Neural cell (in vitro differentiated cells): ENCODE results near the gene RAB28. TPM values are rescaled to one million over a fixed set of nuclear protein-coding genes. Genes with fewer than 3 reads are reported as not detected.

Experiments used
- H2AFZ ChIP-seq: fragments of 200-600, 300-800 bp; sonication (generic), shearing (Covaris generic); 2 replicates; pipeline ENCODE4 v1.6.0; 2014; ENCODE audit warnings: low read depth, mild to moderate bottlenecking, antibody characterized with exemption, low read length, moderate library complexity
- H3F3A ChIP-seq: fragments of 200-600 bp; shearing (Covaris generic); 2 replicates; pipeline ENCODE4 v1.6.1; 2016; ENCODE audit warnings: mild to moderate bottlenecking, moderate library complexity, mixed read lengths, antibody characterized with exemption, low read length; ENCODE audit not compliant: insufficient read depth, poor library complexity, severe bottlenecking
- H3K27ac ChIP-seq: fragments of 200-600, 300-800 bp; sonication (generic), shearing (Covaris generic); 2 replicates; pipeline ENCODE4 v1.5.1; 2014; ENCODE audit warnings: mild to moderate bottlenecking, low read length, moderate library complexity
- H3K27me3 ChIP-seq: fragments of 300-800, 200-600 bp; sonication (generic), shearing (Covaris generic); 2 replicates; pipeline ENCODE4 v1.6.0; 2014; ENCODE audit warnings: mild to moderate bottlenecking, low read depth, low read length, moderate library complexity; ENCODE audit not compliant: insufficient read depth
- H3K36me3 ChIP-seq: fragments of 300-800, 200-600 bp; sonication (generic), shearing (Covaris generic); 2 replicates; pipeline ENCODE4 v1.5.1; 2014; ENCODE audit warnings: mild to moderate bottlenecking, antibody characterized with exemption, low read length, moderate library complexity; ENCODE audit not compliant: insufficient read depth
- H3K4me2 ChIP-seq: fragments of 300-800, 200-600 bp; sonication (generic), shearing (Covaris generic); 2 replicates; pipeline ENCODE4 v1.6.0; 2014; ENCODE audit warnings: mild to moderate bottlenecking, low read length
- H3K4me3 ChIP-seq: fragments of 300-800, 200-600 bp; sonication (generic), shearing (Covaris generic); 2 replicates; pipeline ENCODE4 v1.5.1; 2014; ENCODE audit warnings: mild to moderate bottlenecking, low read length, moderate library complexity
- H3K79me2 ChIP-seq: fragments of 200-600 bp; shearing (Covaris generic); replicated peaks from 2 replicates; pipeline ENCODE4 v1.6.0; 2014; ENCODE audit warnings: mild to moderate bottlenecking, low read length, moderate library complexity; ENCODE audit not compliant: insufficient read depth
- H3K9ac ChIP-seq: fragments of 300-800, 200-600 bp; sonication (generic), shearing (Covaris generic); 2 replicates; pipeline ENCODE4 v1.6.1; 2016; ENCODE audit warnings: mild to moderate bottlenecking, low read length, mixed read lengths
- H3K9me2 ChIP-seq: fragments of 200-600 bp; shearing (Covaris generic); 2 replicates; pipeline ENCODE4 v1.6.1; 2016; ENCODE audit warnings: mild to moderate bottlenecking, low read length, mixed read lengths; ENCODE audit not compliant: insufficient read depth
- H3K9me3 ChIP-seq: fragments of 200-600, 300-800 bp; sonication (generic), shearing (Covaris generic); 2 replicates; pipeline ENCODE4 v1.6.1; 2016; ENCODE audit warnings: mild to moderate bottlenecking, mixed run types, low read length, moderate library complexity, mixed read lengths
- H4K20me1 ChIP-seq: fragments of 200-600 bp; shearing (Covaris generic); 2 replicates; pipeline ENCODE4 v1.6.1; 2016; ENCODE audit warnings: mild to moderate bottlenecking, mixed run types; ENCODE audit not compliant: insufficient read depth
- EP300 ChIP-seq: fragments of 450-650 bp; conservative IDR thresholded peaks from 2 replicates; pipeline ENCODE4 v1.6.1; 2014; ENCODE audit warnings: antibody characterized with exemption, mild to moderate bottlenecking, moderate library complexity; ENCODE audit not compliant: poor library complexity, severe bottlenecking
- EZH2 ChIP-seq: fragments of 200-600, 300-800 bp; shearing (Covaris generic), sonication (generic); IDR thresholded peaks from 2 replicates; pipeline ENCODE4 v1.6.1; 2014; ENCODE audit warnings: antibody characterized with exemption, low read length, borderline replicate concordance, mild to moderate bottlenecking; ENCODE audit not compliant: insufficient read depth, poor library complexity, severe bottlenecking
- MXI1 ChIP-seq: fragments of 450-650 bp; conservative IDR thresholded peaks from 2 replicates; pipeline ENCODE4 v1.6.1; 2014; ENCODE audit warnings: antibody characterized with exemption, mild to moderate bottlenecking; ENCODE audit not compliant: poor library complexity, severe bottlenecking
- POLR2AphosphoS5 ChIP-seq: IDR thresholded peaks from 2 replicates; pipeline ENCODE4 v1.6.1; 2012
- RAD21 ChIP-seq: fragments of 450-650 bp; conservative IDR thresholded peaks from 2 replicates; pipeline ENCODE4 v1.6.1; 2014; ENCODE audit warnings: antibody characterized with exemption, mild to moderate bottlenecking, moderate library complexity
- SMC3 ChIP-seq: fragments of 450-650 bp; conservative IDR thresholded peaks from 2 replicates; pipeline ENCODE4 v1.6.1; 2014; ENCODE audit warnings: antibody characterized with exemption, mild to moderate bottlenecking, moderate library complexity; ENCODE audit not compliant: poor library complexity
- TAF1 ChIP-seq: IDR thresholded peaks from 2 replicates; pipeline ENCODE4 v1.6.1; 2012; ENCODE audit warnings: low read depth
- polyA plus RNA-seq: library from polyadenylated mRNA; depleted of rRNA; stranded (reverse); fragments of >200 nt; gene quantifications from 2 replicates; pipeline ENCODE4 v1.2.3, GENCODE V29; 2014
- TF ChIP-seq, protein P1 (sequence below): fragments of 450-650 bp; IDR thresholded peaks from 2 replicates; pipeline ENCODE4 v1.5.1; 2014; ENCODE audit warnings: antibody characterized with exemption, mild to moderate bottlenecking, moderate library complexity; ENCODE audit not compliant: poor library complexity, severe bottlenecking
- TF ChIP-seq, protein P2 (sequence below): IDR thresholded peaks from 2 replicates; pipeline ENCODE4 v1.6.1; 2012; ENCODE audit warnings: borderline replicate concordance

Gene RAB28
- polyA plus RNA-seq, 1 donor from 2014 or later: 60.7 TPM

DNA sequence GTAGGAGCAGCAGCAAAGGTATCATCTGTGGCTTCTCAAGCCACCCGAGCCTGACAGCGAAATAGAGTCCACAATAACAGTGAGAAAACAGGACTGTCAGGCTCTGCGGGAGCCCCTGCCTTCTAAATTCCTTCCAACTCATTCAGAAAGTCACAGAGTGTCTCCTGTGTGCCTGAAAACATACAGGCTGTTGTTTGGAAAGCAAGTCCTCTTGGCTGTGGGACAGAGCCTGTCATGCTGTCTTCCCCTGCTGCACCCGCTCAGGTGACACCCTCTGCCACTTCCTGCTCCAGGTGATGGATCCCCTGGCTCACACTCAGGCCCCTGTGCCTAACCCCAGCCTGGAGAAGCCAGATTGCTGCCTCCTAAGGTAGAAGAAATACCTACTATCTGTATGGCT, 152.3 kb downstream of the RAB28 start:
- H3K36me3 ChIP-seq: no peaks in the 10 kb centered on the region
- no peak overlapping the region for H3K27ac ChIP-seq
- TF ChIP-seq MXI1 (no peak), EZH2 (no peak), EP300 (no peak), TAF1 (no peak), SMC3 (no peak)
- TF ChIP-seq, protein P1, sequence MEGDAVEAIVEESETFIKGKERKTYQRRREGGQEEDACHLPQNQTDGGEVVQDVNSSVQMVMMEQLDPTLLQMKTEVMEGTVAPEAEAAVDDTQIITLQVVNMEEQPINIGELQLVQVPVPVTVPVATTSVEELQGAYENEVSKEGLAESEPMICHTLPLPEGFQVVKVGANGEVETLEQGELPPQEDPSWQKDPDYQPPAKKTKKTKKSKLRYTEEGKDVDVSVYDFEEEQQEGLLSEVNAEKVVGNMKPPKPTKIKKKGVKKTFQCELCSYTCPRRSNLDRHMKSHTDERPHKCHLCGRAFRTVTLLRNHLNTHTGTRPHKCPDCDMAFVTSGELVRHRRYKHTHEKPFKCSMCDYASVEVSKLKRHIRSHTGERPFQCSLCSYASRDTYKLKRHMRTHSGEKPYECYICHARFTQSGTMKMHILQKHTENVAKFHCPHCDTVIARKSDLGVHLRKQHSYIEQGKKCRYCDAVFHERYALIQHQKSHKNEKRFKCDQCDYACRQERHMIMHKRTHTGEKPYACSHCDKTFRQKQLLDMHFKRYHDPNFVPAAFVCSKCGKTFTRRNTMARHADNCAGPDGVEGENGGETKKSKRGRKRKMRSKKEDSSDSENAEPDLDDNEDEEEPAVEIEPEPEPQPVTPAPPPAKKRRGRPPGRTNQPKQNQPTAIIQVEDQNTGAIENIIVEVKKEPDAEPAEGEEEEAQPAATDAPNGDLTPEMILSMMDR: no peak
- H3K9ac ChIP-seq: no peak overlapping the region
- no peaks in the 10 kb centered on the region for H3F3A ChIP-seq
- no peak overlapping the region for H3K4me2 ChIP-seq
- no peaks in the 10 kb centered on the region for H3K9me2 ChIP-seq
- no peaks in the 10 kb centered on the region for H3K27me3 ChIP-seq
- no peaks in the 10 kb centered on the region for H3K79me2 ChIP-seq
- H3K4me3 ChIP-seq: no peak overlapping the region
- no peak overlapping the region for H2AFZ ChIP-seq
- no peaks in the 10 kb centered on the region for H4K20me1 ChIP-seq
- no peaks in the 10 kb centered on the region for H3K9me3 ChIP-seq

DNA sequence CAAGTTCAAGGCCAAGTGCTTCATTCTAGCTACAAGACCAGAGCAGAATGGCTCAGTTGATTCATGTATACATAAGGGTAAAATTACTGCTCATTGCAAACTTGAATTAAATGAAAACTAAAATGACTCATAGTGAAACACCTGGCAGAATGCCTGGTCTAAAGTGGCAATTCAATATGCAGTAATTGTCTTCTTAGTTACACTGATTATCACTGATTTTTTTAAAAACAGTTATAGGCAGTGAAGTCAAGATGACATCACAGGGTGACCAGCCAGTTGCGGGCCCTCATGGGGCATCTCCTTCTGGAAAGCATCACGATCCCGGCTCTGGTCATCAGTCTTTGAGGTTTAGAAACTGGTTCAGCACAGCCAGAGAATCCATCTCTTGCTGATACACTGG, 154.2 kb downstream of the RAB28 start:
- no peak overlapping the region for H3K4me2 ChIP-seq
- no peak for TF ChIP-seq MXI1
- TF ChIP-seq SMC3: no peak
- TF ChIP-seq, protein P1: no peak
- TF ChIP-seq EP300: no peak
- no peak for TF ChIP-seq EZH2
- TF ChIP-seq RAD21: no peak
- H3K27ac ChIP-seq: no peak overlapping the region
- H3K4me3 ChIP-seq: no peak overlapping the region
- H3K9me3 ChIP-seq: no peaks in the 10 kb centered on the region
- H3K36me3 ChIP-seq: no peaks in the 10 kb centered on the region
- no peaks in the 10 kb centered on the region for H4K20me1 ChIP-seq
- no peak overlapping the region for H3K9ac ChIP-seq
- H3K27me3 ChIP-seq: no peaks in the 10 kb centered on the region
- no peaks in the 10 kb centered on the region for H3K79me2 ChIP-seq
- H3K9me2 ChIP-seq: no peaks in the 10 kb centered on the region
- no peak overlapping the region for H2AFZ ChIP-seq
- H3F3A ChIP-seq: no peaks in the 10 kb centered on the region

DNA sequence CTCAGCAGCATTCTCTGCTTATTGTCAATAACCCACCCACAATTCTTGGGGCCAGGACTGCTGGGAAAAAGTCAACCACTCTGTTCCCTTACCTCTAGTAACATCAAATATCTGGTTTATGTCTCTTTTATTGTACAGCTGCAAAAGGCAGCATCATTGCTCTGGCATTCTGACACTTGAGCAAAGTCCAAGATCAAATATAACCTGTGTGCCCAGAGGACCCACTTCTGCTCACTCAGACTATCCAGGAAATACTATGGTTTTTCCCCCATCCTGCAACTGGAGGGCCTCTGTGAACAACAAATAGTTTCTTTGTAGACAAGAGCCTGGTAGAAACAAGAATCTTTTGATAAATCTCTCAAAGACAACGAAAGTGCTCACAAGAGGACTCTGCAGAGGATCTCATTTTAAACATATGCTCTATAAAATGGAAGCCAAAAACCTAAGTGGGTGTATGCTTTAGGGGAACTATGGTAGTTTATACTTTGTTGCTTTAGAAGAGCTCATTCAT, 154.7 kb downstream of the RAB28 start:
- no peak overlapping the region for H3K27ac ChIP-seq
- no peak overlapping the region for H2AFZ ChIP-seq
- no peak overlapping the region for H3K4me3 ChIP-seq
- TF ChIP-seq SMC3: no peak
- TF ChIP-seq RAD21: no peak
- TF ChIP-seq, protein P1: no peak
- TF ChIP-seq EZH2: no peak
- TF ChIP-seq TAF1: no peak
- TF ChIP-seq MXI1: no peak
- TF ChIP-seq EP300: no peak
- no peak for TF ChIP-seq POLR2AphosphoS5
- TF ChIP-seq, protein P2, sequence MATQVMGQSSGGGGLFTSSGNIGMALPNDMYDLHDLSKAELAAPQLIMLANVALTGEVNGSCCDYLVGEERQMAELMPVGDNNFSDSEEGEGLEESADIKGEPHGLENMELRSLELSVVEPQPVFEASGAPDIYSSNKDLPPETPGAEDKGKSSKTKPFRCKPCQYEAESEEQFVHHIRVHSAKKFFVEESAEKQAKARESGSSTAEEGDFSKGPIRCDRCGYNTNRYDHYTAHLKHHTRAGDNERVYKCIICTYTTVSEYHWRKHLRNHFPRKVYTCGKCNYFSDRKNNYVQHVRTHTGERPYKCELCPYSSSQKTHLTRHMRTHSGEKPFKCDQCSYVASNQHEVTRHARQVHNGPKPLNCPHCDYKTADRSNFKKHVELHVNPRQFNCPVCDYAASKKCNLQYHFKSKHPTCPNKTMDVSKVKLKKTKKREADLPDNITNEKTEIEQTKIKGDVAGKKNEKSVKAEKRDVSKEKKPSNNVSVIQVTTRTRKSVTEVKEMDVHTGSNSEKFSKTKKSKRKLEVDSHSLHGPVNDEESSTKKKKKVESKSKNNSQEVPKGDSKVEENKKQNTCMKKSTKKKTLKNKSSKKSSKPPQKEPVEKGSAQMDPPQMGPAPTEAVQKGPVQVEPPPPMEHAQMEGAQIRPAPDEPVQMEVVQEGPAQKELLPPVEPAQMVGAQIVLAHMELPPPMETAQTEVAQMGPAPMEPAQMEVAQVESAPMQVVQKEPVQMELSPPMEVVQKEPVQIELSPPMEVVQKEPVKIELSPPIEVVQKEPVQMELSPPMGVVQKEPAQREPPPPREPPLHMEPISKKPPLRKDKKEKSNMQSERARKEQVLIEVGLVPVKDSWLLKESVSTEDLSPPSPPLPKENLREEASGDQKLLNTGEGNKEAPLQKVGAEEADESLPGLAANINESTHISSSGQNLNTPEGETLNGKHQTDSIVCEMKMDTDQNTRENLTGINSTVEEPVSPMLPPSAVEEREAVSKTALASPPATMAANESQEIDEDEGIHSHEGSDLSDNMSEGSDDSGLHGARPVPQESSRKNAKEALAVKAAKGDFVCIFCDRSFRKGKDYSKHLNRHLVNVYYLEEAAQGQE: no peak
- no peak overlapping the region for H3K9ac ChIP-seq
- H3K79me2 ChIP-seq: no peaks in the 10 kb centered on the region
- no peaks in the 10 kb centered on the region for H3K9me2 ChIP-seq
- H3F3A ChIP-seq: no peaks in the 10 kb centered on the region
- H3K36me3 ChIP-seq: no peaks in the 10 kb centered on the region
- no peaks in the 10 kb centered on the region for H3K27me3 ChIP-seq
- no peaks in the 10 kb centered on the region for H3K9me3 ChIP-seq
- no peaks in the 10 kb centered on the region for H4K20me1 ChIP-seq
- H3K4me2 ChIP-seq: no peak overlapping the region
